A172 (cell line): ENCODE results near the gene POT1. TPM values are rescaled to one million over a fixed set of nuclear protein-coding genes. Genes with fewer than 3 reads are reported as not detected.

Experiments used
- total RNA-seq: library from RNA; depleted of rRNA; stranded (reverse); fragments of >200 nt; shearing (Covaris generic); gene quantifications from 2 replicates; pipeline ENCODE4 v1.2.3, GENCODE V29; 2014; rRNA removed

Gene POT1
- total RNA-seq, 1 experiment from 2014 or later, result 34.6 TPM

Other genes with a start within 250 kb of the POT1 start
- 1.3 and 3.2 TPM in 2 replicates for gene GPR37, start 164.0 kb downstream of the POT1 start, total RNA-seq